ENCODE data around the gene TLR7. TPM values are rescaled to one million over a fixed set of nuclear protein-coding genes. Genes with fewer than 3 reads are reported as not detected.

The TLR7 gene
- total RNA-seq, 1 experiment from 2014 or later = 0.11 TPM

DNA sequence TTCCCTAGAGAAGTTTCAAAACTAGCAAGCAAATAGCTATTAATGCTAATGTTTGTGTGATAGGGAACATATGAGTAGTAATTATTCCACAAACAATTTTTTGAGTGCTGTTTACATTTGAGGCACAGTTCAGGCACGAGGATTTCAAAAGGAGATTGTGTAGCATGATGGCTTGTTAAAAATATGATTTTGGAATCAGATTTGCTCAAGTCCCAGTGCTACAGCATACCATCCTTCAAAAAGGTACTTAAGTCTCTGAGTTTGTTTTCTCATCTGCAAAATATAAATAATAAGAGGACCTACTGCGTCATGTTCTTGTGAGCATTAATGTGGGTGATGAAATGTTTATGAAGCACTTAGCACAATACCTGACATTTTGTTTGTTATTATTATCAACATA, 50.9 kb downstream of the TLR7 start:
- no TSS peak for BruUV-seq (replicated peaks)
- TF ChIP-seq EZH2 (IDR thresholded peaks at IDR 0.05; ENCODE audit: borderline replicate concordance, low read depth, low read length, poor library complexity, severe bottlenecking) = no peak
- ChIA-PET CTCF (no interaction called here), POLR2A (ENCODE audit: low non-redundant PET) (no interaction called here)
- Histone ChIP-seq H3K36me3 (ENCODE audit: insufficient read depth, low read length, poor library complexity, severe bottlenecking) (no peaks in the 10 kb centered on the region), H3K9me3 (ENCODE audit: low read depth, low read length, poor library complexity, severe bottlenecking) (no peaks in the 10 kb centered on the region), H3K4me3 (ENCODE audit: low read depth, low read length, poor library complexity, severe bottlenecking) (no peak overlapping the region), H3K27ac (ENCODE audit: low read depth, low read length, poor library complexity, severe bottlenecking) (no peak overlapping the region), H3K4me1 (ENCODE audit: insufficient read depth, low read length, poor library complexity, severe bottlenecking) (no peaks in the 10 kb centered on the region), H3K27me3 (replicated peaks; ENCODE audit: insufficient read depth, low read depth, low read length, poor library complexity) (no peaks in the 10 kb centered on the region)
- intact Hi-C loops (cut with micrococcal nuclease; ENCODE audit: unreplicated experiment) = no loop called here
- no peak for DNase-seq (ENCODE audit: low spot score)

DNA sequence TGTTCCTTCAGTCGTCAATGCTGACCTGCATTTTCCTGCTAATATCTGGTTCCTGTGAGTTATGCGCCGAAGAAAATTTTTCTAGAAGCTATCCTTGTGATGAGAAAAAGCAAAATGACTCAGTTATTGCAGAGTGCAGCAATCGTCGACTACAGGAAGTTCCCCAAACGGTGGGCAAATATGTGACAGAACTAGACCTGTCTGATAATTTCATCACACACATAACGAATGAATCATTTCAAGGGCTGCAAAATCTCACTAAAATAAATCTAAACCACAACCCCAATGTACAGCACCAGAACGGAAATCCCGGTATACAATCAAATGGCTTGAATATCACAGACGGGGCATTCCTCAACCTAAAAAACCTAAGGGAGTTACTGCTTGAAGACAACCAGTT, 52.2 kb downstream of the TLR7 start:
- ChIA-PET POLR2A (ENCODE audit: low non-redundant PET) (no interaction called here), CTCF (no interaction called here)
- Histone ChIP-seq H3K4me3 (ENCODE audit: low read depth, low read length, poor library complexity, severe bottlenecking) (no peak overlapping the region), H3K4me1 (ENCODE audit: insufficient read depth, low read length, poor library complexity, severe bottlenecking) (no peaks in the 10 kb centered on the region), H3K27ac (ENCODE audit: low read depth, low read length, poor library complexity, severe bottlenecking) (no peak overlapping the region), H3K9me3 (ENCODE audit: low read depth, low read length, poor library complexity, severe bottlenecking) (no peaks in the 10 kb centered on the region), H3K36me3 (ENCODE audit: insufficient read depth, low read length, poor library complexity, severe bottlenecking) (no peaks in the 10 kb centered on the region), H3K27me3 (replicated peaks; ENCODE audit: insufficient read depth, low read depth, low read length, poor library complexity) (no peaks in the 10 kb centered on the region)
- TF ChIP-seq EZH2 (IDR thresholded peaks at IDR 0.05; ENCODE audit: borderline replicate concordance, low read depth, low read length, poor library complexity, severe bottlenecking) = no peak
- TF ChIP-seq, protein P1, sequence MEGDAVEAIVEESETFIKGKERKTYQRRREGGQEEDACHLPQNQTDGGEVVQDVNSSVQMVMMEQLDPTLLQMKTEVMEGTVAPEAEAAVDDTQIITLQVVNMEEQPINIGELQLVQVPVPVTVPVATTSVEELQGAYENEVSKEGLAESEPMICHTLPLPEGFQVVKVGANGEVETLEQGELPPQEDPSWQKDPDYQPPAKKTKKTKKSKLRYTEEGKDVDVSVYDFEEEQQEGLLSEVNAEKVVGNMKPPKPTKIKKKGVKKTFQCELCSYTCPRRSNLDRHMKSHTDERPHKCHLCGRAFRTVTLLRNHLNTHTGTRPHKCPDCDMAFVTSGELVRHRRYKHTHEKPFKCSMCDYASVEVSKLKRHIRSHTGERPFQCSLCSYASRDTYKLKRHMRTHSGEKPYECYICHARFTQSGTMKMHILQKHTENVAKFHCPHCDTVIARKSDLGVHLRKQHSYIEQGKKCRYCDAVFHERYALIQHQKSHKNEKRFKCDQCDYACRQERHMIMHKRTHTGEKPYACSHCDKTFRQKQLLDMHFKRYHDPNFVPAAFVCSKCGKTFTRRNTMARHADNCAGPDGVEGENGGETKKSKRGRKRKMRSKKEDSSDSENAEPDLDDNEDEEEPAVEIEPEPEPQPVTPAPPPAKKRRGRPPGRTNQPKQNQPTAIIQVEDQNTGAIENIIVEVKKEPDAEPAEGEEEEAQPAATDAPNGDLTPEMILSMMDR (conservative IDR thresholded peaks at IDR 0.05; ENCODE audit: low read depth, low read length) = no peak
- BruUV-seq (replicated peaks) = no TSS peak
- no peak for DNase-seq (ENCODE audit: low spot score)
- intact Hi-C loops (cut with micrococcal nuclease; ENCODE audit: unreplicated experiment) = no loop called here

DNA sequence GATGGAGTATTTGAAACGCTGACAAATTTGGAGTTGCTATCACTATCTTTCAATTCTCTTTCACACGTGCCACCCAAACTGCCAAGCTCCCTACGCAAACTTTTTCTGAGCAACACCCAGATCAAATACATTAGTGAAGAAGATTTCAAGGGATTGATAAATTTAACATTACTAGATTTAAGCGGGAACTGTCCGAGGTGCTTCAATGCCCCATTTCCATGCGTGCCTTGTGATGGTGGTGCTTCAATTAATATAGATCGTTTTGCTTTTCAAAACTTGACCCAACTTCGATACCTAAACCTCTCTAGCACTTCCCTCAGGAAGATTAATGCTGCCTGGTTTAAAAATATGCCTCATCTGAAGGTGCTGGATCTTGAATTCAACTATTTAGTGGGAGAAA, 52.7 kb downstream of the TLR7 start:
- Histone ChIP-seq H3K27ac (ENCODE audit: low read depth, low read length, poor library complexity, severe bottlenecking) (no peak overlapping the region), H3K27me3 (replicated peaks; ENCODE audit: insufficient read depth, low read depth, low read length, poor library complexity) (no peaks in the 10 kb centered on the region), H3K36me3 (ENCODE audit: insufficient read depth, low read length, poor library complexity, severe bottlenecking) (no peaks in the 10 kb centered on the region), H3K4me1 (ENCODE audit: insufficient read depth, low read length, poor library complexity, severe bottlenecking) (no peaks in the 10 kb centered on the region), H3K4me3 (ENCODE audit: low read depth, low read length, poor library complexity, severe bottlenecking) (no peak overlapping the region), H3K9me3 (ENCODE audit: low read depth, low read length, poor library complexity, severe bottlenecking) (no peaks in the 10 kb centered on the region)
- POLR2A ChIA-PET (ENCODE audit: low non-redundant PET) = no interaction called here
- BruUV-seq (replicated peaks) = no TSS peak
- no peak for TF ChIP-seq EZH2 (IDR thresholded peaks at IDR 0.05; ENCODE audit: borderline replicate concordance, low read depth, low read length, poor library complexity, severe bottlenecking)
- TF ChIP-seq, protein P1 (conservative IDR thresholded peaks at IDR 0.05; ENCODE audit: low read depth, low read length) = no peak
- CTCF ChIA-PET = no interaction called here
- intact Hi-C loops (cut with micrococcal nuclease; ENCODE audit: unreplicated experiment) = no loop called here
- DNase-seq (ENCODE audit: low spot score) = no peak

DNA sequence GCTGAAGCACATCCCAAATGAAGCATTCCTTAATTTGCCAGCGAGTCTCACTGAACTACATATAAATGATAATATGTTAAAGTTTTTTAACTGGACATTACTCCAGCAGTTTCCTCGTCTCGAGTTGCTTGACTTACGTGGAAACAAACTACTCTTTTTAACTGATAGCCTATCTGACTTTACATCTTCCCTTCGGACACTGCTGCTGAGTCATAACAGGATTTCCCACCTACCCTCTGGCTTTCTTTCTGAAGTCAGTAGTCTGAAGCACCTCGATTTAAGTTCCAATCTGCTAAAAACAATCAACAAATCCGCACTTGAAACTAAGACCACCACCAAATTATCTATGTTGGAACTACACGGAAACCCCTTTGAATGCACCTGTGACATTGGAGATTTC, 54.1 kb downstream of the TLR7 start:
- intact Hi-C loops (cut with micrococcal nuclease; ENCODE audit: unreplicated experiment) = no loop called here
- TF ChIP-seq, protein P1 (conservative IDR thresholded peaks at IDR 0.05; ENCODE audit: low read depth, low read length) = no peak
- no peak for TF ChIP-seq EZH2 (IDR thresholded peaks at IDR 0.05; ENCODE audit: borderline replicate concordance, low read depth, low read length, poor library complexity, severe bottlenecking)
- H3K27ac ChIP-seq (ENCODE audit: low read depth, low read length, poor library complexity, severe bottlenecking) = no peak overlapping the region
- H3K27me3 ChIP-seq (replicated peaks; ENCODE audit: insufficient read depth, low read depth, low read length, poor library complexity) = no peaks in the 10 kb centered on the region
- CTCF ChIA-PET = no interaction called here
- no peaks in the 10 kb centered on the region for H3K4me1 ChIP-seq (ENCODE audit: insufficient read depth, low read length, poor library complexity, severe bottlenecking)
- no TSS peak for BruUV-seq (replicated peaks)
- DNase-seq (ENCODE audit: low spot score) = no peak
- H3K36me3 ChIP-seq (ENCODE audit: insufficient read depth, low read length, poor library complexity, severe bottlenecking) = no peaks in the 10 kb centered on the region
- no peaks in the 10 kb centered on the region for H3K9me3 ChIP-seq (ENCODE audit: low read depth, low read length, poor library complexity, severe bottlenecking)
- no peak overlapping the region for H3K4me3 ChIP-seq (ENCODE audit: low read depth, low read length, poor library complexity, severe bottlenecking)
- POLR2A ChIA-PET (ENCODE audit: low non-redundant PET) = no interaction called here
